GM18951 (cell line): ENCODE data around the gene LHPP.

Source experiments
- POLR2A ChIP-seq: IDR thresholded peaks from 4 replicates; pipeline ENCODE4 v1.6.1; 2011; ENCODE audit warnings: mild to moderate bottlenecking; ENCODE audit not compliant: insufficient read length, insufficient read depth; ENCODE audit errors: extremely low read depth
- in situ Hi-C: fragments of 300-500 bp; cut with MboI; formaldehyde crosslinking; loops from one replicate; pipeline ENCODE4 v1.12.0; 2022; ENCODE audit warnings: low sequenced_read_pairs, mixed read lengths, inconsistent platforms; ENCODE audit not compliant: unreplicated experiment

Gene LHPP

GRCh38 chr10:124562425-124563060 is 100.9 kb downstream of the LHPP start:
- TF ChIP-seq POLR2A, result no peak
- in situ Hi-C loops, result no loop called here

GRCh38 chr10:124563320-124564040 is 101.9 kb downstream of the LHPP start:
- no peak for TF ChIP-seq POLR2A
- in situ Hi-C loops, result no loop called here

- TF ChIP-seq POLR2A, result no peak
- in situ Hi-C loops, result no loop called here
These were observed 103.3 kb downstream of the LHPP start for GRCh38 chr10:124564881-124565280.

GRCh38 chr10:124565565-124566221 is 104.1 kb downstream of the LHPP start:
- TF ChIP-seq POLR2A, result no peak
- in situ Hi-C loops, result no loop called here

GRCh38 chr10:124566222-124566888 is 104.7 kb downstream of the LHPP start:
- TF ChIP-seq POLR2A, result no peak
- in situ Hi-C loops, result no loop called here

GRCh38 chr10:124566981-124567835 is 105.6 kb downstream of the LHPP start:
- in situ Hi-C loops, result no loop called here
- TF ChIP-seq POLR2A, result no peak

GRCh38 chr10:124568339-124568738 is 106.7 kb downstream of the LHPP start:
- TF ChIP-seq POLR2A, result no peak
- in situ Hi-C loops, result no loop called here

- in situ Hi-C loops, result no loop called here
- TF ChIP-seq POLR2A, result no peak
These were observed 107.4 kb downstream of the LHPP start for GRCh38 chr10:124568848-124569622.

- no peak for TF ChIP-seq POLR2A
- in situ Hi-C loops, result no loop called here
These were observed 108.2 kb downstream of the LHPP start for GRCh38 chr10:124569623-124570470.

- TF ChIP-seq POLR2A, result no peak
- in situ Hi-C loops, result no loop called here
These were observed 109.0 kb downstream of the LHPP start for GRCh38 chr10:124570646-124571045.

GRCh38 chr10:124572751-124573150 is 111.1 kb downstream of the LHPP start:
- no peak for TF ChIP-seq POLR2A
- in situ Hi-C loops, result no loop called here
